Body of pancreas (tissue), 4 donors: ENCODE data around the gene SNX11. TPM values are rescaled to one million over a fixed set of nuclear protein-coding genes. Genes with fewer than 3 reads are reported as not detected.

Experiments
- ATAC-seq: fragments of 150-250 bp; one replicate; pipeline ENCODE4 v1.9.1; 2016
- DNase-seq, 4 donors: peaks; one replicate each; pipeline ENCODE4 v3.0.0-alpha.2; 2019
- H3K27ac ChIP-seq, 4 donors: fragments of 200-600 bp; sonication (generic); 1 replicate in 3 of 4; 2 replicates in 1 of 4; pipeline versions ENCODE4 v1.5.1 to v1.6.1; 2016 to 2019; ENCODE audit warnings: mild to moderate bottlenecking in 1 of 4, mixed read lengths in 1 of 4, moderate library complexity in 1 of 4
- H3K27me3 ChIP-seq, 2 donors: fragments of 200-600 bp; sonication (generic); one replicate each; pipeline ENCODE4 v1.6.0; 2016; ENCODE audit warnings: mild to moderate bottlenecking in 1 of 2
- H3K36me3 ChIP-seq, 2 donors: fragments of 200-600 bp; sonication (generic); replicated peaks in 1 of 2; 2 replicates each; pipeline ENCODE4 v1.5.1; 2016; ENCODE audit warnings: low read depth in 2 of 2; ENCODE audit not compliant: insufficient read depth in 1 of 2
- H3K4me1 ChIP-seq: fragments of 200-600 bp; sonication (generic); one replicate; pipeline ENCODE4 v1.6.0; 2016
- H3K4me3 ChIP-seq, 2 donors: fragments of 200-600 bp; sonication (generic); 1 replicate in 1 of 2; 2 replicates in 1 of 2; pipeline ENCODE4 v1.5.1; 2016 to 2019
- H3K9me3 ChIP-seq, 3 donors: fragments of 200-600 bp; sonication (generic); 1 replicate in 2 of 3; 2 replicates in 1 of 3; pipeline ENCODE4 v1.5.1; 2016
- CTCF ChIP-seq, 7 experiments: fragments of 450-650 bp in 4 of 7; fragments of 200-600 bp in 3 of 7; sonication (generic) in 3 of 7; IDR thresholded peaks; one replicate each; pipeline ENCODE4 v1.5.1; 2016 to 2019; ENCODE audit warnings: antibody characterized with exemption in 7 of 7
- POLR2A ChIP-seq, 3 donors: fragments of 450-650 bp; IDR thresholded peaks; one replicate each; pipeline ENCODE4 v1.6.1; 2016; ENCODE audit warnings: antibody characterized with exemption in 3 of 3, mild to moderate bottlenecking in 2 of 3
- WGBS, 2 donors: methylation state at CpG; one replicate each; pipeline ENCODE4 v1.1.5; 2017; 5-methylcytosine and 5-hydroxymethylcytosine counted together
- intact Hi-C: fragments of 100-400 bp; cut with DNase I; formaldehyde crosslinking; loops from one replicate; pipeline ENCODE4 v1.15.1; 2023
- total RNA-seq, 2 donors: library from RNA; depleted of rRNA; stranded (reverse); fragments of >200 nt; gene quantifications; one replicate each; pipeline ENCODE4 v1.1.0, GENCODE V29; 2016

Gene SNX11
- total RNA-seq, 2 donors from 2014 or later: 5.4 to 10.9 TPM

- no peaks in the 10 kb centered on the region for H3K9me3 ChIP-seq
- H3K4me3 ChIP-seq: no peak overlapping the region
- no peak for TF ChIP-seq CTCF (IDR thresholded peaks at IDR 0.05)
- TF ChIP-seq POLR2A (IDR thresholded peaks at IDR 0.05): no peak
- ATAC-seq (no peak), DNase-seq (no peak)
- no peak overlapping the region for H3K27ac ChIP-seq
- H3K36me3 ChIP-seq: no peaks in the 10 kb centered on the region
- intact Hi-C loops: loop anchor here (10.0 kb wide), 1 partner anchor 473 kb away; the partner anchor contains the start of gene HOXB9
- peaks cover 14% of the 10 kb centered on the region for H3K4me1 ChIP-seq
- no peaks in the 10 kb centered on the region for H3K27me3 ChIP-seq
- 60 to 64% methylated on average over 4 of the region's 4 CpGs for WGBS, 2 donors
Measured at GRCh38 chr17:48152289-48152688, 44.7 kb downstream of the SNX11 start.

DNA sequence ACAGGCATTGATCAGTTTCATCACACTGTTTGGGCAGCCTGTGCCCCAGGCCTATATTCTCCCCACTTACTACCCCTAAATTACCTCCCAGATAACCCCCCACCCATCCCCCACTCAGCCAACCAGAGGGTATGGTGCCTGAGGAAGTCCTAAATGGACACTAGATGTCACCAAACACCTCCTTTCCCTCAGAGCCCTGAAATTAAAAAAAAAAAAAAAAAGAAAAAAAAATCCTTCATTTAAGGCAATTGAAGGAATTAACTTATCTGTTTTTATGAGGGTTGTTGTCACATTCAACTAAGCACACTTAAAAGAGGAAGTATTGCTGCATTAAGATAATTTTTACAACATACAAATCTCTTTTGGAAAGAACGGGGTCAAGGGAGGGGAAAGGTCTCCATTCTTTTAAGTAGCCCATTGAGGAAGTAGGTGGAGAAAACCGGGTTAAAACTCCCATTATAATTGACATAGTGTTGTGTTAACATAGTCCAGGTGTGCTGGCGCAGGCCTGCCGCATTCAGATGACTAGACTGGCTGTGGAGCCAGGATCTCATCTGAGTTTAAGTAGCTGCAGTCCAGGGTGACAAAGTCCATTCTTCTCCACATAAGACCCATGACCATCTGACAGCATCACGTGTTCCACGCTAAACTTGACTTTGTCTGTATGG, 46.3 kb downstream of the SNX11 start:
- intact Hi-C loops: loop anchor here (10.0 kb wide), 1 partner anchor 471 kb away; the partner anchor contains the start of gene HOXB9
- ATAC-seq: peak; percentile 93

GRCh38 chr17:48155889-48156611, 48.5 kb downstream of the SNX11 start:
- Histone ChIP-seq H3K27me3 (no peaks in the 10 kb centered on the region), H3K9me3 (no peaks in the 10 kb centered on the region), H3K36me3 (no peaks in the 10 kb centered on the region), H3K4me3 (no peak overlapping the region), H3K4me1 (peaks cover 35% of the 10 kb centered on the region), H3K27ac (no peak overlapping the region)
- DNase-seq (no peak), ATAC-seq (no peak)
- intact Hi-C loops: loop anchor here (10.0 kb wide), 1 partner anchor 469 kb away; the partner anchor contains the start of gene HOXB9
- no peak for TF ChIP-seq CTCF (IDR thresholded peaks at IDR 0.05)
- TF ChIP-seq POLR2A (IDR thresholded peaks at IDR 0.05): no peak
- WGBS, 2 donors: 77 to 88% methylated on average over 21 of the region's 21 CpGs

More for the DNA sequence above, 46.3 kb downstream of the SNX11 start:
- Histone ChIP-seq H3K36me3 (no peaks in the 10 kb centered on the region), H3K27me3 (no peaks in the 10 kb centered on the region), H3K4me1 (peaks cover 14% of the 10 kb centered on the region), H3K9me3 (no peaks in the 10 kb centered on the region), H3K4me3 (no peak overlapping the region), H3K27ac (peak overlapping the region; percentile 4 to 58 (median 38))
- TF ChIP-seq POLR2A (IDR thresholded peaks at IDR 0.05): no peak
- TF ChIP-seq CTCF (IDR thresholded peaks at IDR 0.05): peak; percentile 51 to 92 (median 62)
- WGBS, 2 donors: 5 to 7% methylated on average over 6 of the region's 6 CpGs
- DNase-seq: peak; percentile 69 to 89 (median 80)

DNA sequence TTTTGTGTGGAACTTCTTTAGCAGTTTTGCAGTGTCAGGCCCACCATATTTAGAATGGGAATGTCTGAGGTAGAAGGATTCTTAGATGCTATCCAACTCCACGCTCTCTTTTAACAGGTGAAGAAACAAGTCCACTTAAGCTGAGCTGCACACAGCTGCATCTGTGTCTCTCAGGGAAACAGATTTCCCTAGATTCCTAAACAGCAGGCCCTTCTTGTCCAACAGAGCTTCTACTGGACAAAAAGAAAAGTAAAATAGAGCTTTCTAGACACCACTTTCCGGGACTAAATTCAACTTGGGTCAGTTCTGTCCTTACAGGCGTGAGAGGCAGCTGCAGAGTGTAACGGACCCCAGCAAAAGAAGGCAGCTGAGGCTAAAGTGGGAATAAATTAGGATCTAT, 51.7 kb downstream of the SNX11 start:
- Histone ChIP-seq H3K36me3 (no peaks in the 10 kb centered on the region), H3K27me3 (no peaks in the 10 kb centered on the region), H3K9me3 (no peaks in the 10 kb centered on the region), H3K4me1 (peaks cover 51% of the 10 kb centered on the region), H3K4me3 (no peak overlapping the region), H3K27ac (peak overlapping the region in 2 of 4 donors; percentile 84 to 92)
- no peak for TF ChIP-seq POLR2A (IDR thresholded peaks at IDR 0.05)
- no peak for TF ChIP-seq CTCF (IDR thresholded peaks at IDR 0.05)
- ATAC-seq (no peak), DNase-seq (no peak)
- intact Hi-C loops: loop anchor here (10.0 kb wide), 1 partner anchor 466 kb away; the partner anchor contains the start of gene HOXB9
- WGBS, 2 donors: 79 to 82% methylated on average over 4 of the region's 4 CpGs
